ENCODE measurements around the gene SEC61B.

Gene SEC61B

GRCh38 chr9:99213197-99213596 lies 8.9 kb upstream of the SEC61B start:
- Histone ChIP-seq H3K36me3 (peaks cover 47% of the 10 kb centered on the region), H3K9me3 (peaks cover 16% of the 10 kb centered on the region), H3K27ac (no peak overlapping the region), H4K20me1 (peaks cover 42% of the 10 kb centered on the region), H3K4me1 (no peaks in the 10 kb centered on the region), H3K4me2 (no peak overlapping the region), H3K9ac (no peak overlapping the region), H3K4me3 (no peak overlapping the region), H3K27me3 (no peaks in the 10 kb centered on the region)
- no peak for TF ChIP-seq Cebpa-rat (IDR thresholded peaks at IDR 0.05)

DNA sequence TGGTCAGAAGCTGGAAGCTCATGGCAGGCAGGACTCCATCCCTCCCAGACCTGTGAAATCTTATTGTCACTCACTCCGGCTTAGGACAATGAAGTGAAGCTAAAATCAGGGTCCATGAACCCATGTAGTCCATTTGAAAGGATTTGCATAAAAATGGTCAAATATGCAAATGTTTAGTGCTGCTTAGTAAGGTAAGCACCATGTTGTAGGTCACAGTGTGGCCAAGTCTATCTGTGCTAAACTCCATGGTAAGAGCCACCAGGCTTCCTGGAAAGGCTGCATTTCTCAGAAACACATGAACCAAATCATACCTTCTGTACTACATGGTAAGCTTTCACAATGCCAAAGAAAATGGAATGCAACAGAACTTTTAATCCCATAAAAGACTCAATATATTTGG lies 6.0 kb upstream of the SEC61B start:
- H3K4me1 ChIP-seq = peaks cover 18% of the 10 kb centered on the region
- H3K4me3 ChIP-seq = no peak overlapping the region
- H3K27me3 ChIP-seq = no peaks in the 10 kb centered on the region
- H3K4me2 ChIP-seq = no peak overlapping the region
- H3K9ac ChIP-seq = no peak overlapping the region
- peaks cover 9% of the 10 kb centered on the region for H3K9me3 ChIP-seq
- no peak for TF ChIP-seq Cebpa-rat (IDR thresholded peaks at IDR 0.05)
- H3K27ac ChIP-seq = no peak overlapping the region
- peaks cover 54% of the 10 kb centered on the region for H3K36me3 ChIP-seq
- H4K20me1 ChIP-seq = peaks cover 71% of the 10 kb centered on the region

GRCh38 chr9:99220011-99220410 lies 2.1 kb upstream of the SEC61B start:
- no peaks in the 10 kb centered on the region for H3K27me3 ChIP-seq
- H4K20me1 ChIP-seq = peaks cover 95% of the 10 kb centered on the region
- no peak for TF ChIP-seq Cebpa-rat (IDR thresholded peaks at IDR 0.05)
- H3K4me2 ChIP-seq = peak overlapping the region; percentile 95
- no peak overlapping the region for H3K4me3 ChIP-seq
- H3K9ac ChIP-seq = 0 out of 2 replicates have a peak overlapping the region, but pooled peaks have one; percentile 89
- no peak overlapping the region for H3K27ac ChIP-seq
- peaks cover 50% of the 10 kb centered on the region for H3K36me3 ChIP-seq
- H3K4me1 ChIP-seq = peaks cover 36% of the 10 kb centered on the region
- no peaks in the 10 kb centered on the region for H3K9me3 ChIP-seq

DNA sequence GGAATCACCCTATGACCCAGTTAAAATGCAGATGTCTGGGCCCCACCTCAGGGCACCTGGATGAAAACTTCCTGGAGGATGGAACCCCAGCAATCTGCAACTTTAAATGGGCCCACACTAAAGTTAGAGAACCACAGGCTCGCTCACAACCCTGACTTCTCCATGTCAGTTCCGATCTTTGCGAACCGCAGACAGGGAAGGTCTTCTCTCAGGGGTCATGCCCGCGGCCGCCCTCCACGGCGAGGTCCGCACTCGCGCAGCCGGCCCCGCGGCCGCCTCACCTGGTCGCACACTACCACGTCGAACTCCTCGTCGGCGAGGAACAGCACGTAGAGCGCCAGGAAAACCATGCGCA lies 839 bp upstream of the SEC61B start:
- Histone ChIP-seq H4K20me1 (peaks cover 95% of the 10 kb centered on the region), H3K9ac (peak overlapping the region; percentile 89), H3K36me3 (peaks cover 50% of the 10 kb centered on the region), H3K4me2 (peak overlapping the region; percentile 95), H3K4me3 (peak overlapping the region; percentile 89), H3K27me3 (no peaks in the 10 kb centered on the region), H3K9me3 (no peaks in the 10 kb centered on the region), H3K27ac (peak overlapping the region; percentile 97), H3K4me1 (peaks cover 36% of the 10 kb centered on the region)
- no peak for TF ChIP-seq Cebpa-rat (IDR thresholded peaks at IDR 0.05)

DNA sequence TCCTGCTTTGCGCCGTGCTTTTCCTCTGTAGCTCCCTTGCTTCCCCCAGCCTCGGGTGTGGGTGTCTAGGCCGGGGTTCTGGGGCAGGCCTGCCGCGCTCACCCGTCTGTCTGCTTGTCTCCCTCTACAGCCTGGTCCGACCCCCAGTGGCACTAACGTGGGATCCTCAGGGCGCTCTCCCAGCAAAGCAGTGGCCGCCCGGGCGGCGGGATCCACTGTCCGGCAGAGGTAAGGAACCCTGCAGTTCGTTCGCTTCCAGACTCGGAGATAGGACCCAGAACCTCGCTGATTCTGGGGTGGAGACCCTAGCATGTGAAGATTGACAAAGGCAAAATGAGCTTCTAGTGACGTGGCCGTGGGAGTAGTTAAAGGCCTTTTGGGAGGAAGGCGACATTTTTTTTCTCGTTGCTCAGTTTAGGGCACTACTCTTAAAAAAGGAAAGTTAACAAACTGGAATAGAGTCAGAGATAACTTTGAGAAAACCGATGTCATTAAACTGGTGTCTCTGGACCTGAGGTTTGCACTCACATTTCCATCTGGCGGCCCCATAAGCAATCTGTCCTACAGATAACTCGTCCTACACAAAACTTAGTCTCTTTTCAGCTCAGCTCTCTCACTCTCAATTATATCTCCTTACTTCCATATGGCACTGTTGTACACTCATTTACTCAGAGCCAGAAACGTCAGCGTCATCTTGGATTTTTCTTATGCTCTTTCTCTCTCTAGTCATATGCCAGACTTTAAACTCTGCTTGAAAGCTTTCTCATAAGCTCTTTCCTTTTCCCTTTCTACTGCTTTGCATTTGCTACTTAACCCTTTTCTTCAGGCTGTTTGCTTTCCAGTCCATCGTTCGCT lies 561 bp downstream of the SEC61B start:
- H3K36me3 ChIP-seq = peaks cover 52% of the 10 kb centered on the region
- peak overlapping the region; percentile 89 for H3K4me3 ChIP-seq
- peak overlapping the region; percentile 89 for H3K9ac ChIP-seq
- peak overlapping the region; percentile 95 for H3K4me2 ChIP-seq
- H3K4me1 ChIP-seq = peaks cover 36% of the 10 kb centered on the region
- no peaks in the 10 kb centered on the region for H3K27me3 ChIP-seq
- H3K9me3 ChIP-seq = no peaks in the 10 kb centered on the region
- peak overlapping the region; percentile 97 for H3K27ac ChIP-seq
- peaks cover 94% of the 10 kb centered on the region for H4K20me1 ChIP-seq
- no peak for TF ChIP-seq Cebpa-rat (IDR thresholded peaks at IDR 0.05)

GRCh38 chr9:99224445-99224844 lies 2.4 kb downstream of the SEC61B start:
- Histone ChIP-seq H4K20me1 (peaks cover 86% of the 10 kb centered on the region), H3K9me3 (no peaks in the 10 kb centered on the region), H3K4me2 (no peak overlapping the region), H3K9ac (no peak overlapping the region), H3K4me3 (no peak overlapping the region), H3K4me1 (peaks cover 34% of the 10 kb centered on the region), H3K27ac (no peak overlapping the region), H3K27me3 (no peaks in the 10 kb centered on the region), H3K36me3 (peaks cover 56% of the 10 kb centered on the region)
- TF ChIP-seq Cebpa-rat (IDR thresholded peaks at IDR 0.05) = no peak

- Histone ChIP-seq H3K9me3 (no peaks in the 10 kb centered on the region), H3K4me1 (peaks cover 18% of the 10 kb centered on the region)
These were observed 4.0 kb downstream of the SEC61B start for GRCh38 chr9:99226054-99226453.

GRCh38 chr9:99230206-99230605 lies 8.1 kb downstream of the SEC61B start:
- no peaks in the 10 kb centered on the region for H3K27me3 ChIP-seq
- H3K4me1 ChIP-seq = no peaks in the 10 kb centered on the region
- peaks cover 33% of the 10 kb centered on the region for H4K20me1 ChIP-seq
- H3K4me3 ChIP-seq = no peak overlapping the region
- no peak overlapping the region for H3K9ac ChIP-seq
- H3K27ac ChIP-seq = no peak overlapping the region
- H3K4me2 ChIP-seq = no peak overlapping the region
- H3K36me3 ChIP-seq = peaks cover 72% of the 10 kb centered on the region
- no peak for TF ChIP-seq Cebpa-rat (IDR thresholded peaks at IDR 0.05)
- H3K9me3 ChIP-seq = no peaks in the 10 kb centered on the region

More at GRCh38 chr9:99226054-99226453, 4.0 kb downstream of the SEC61B start:
- H3K4me2 ChIP-seq = no peak overlapping the region
- H3K27ac ChIP-seq = no peak overlapping the region
- peaks cover 72% of the 10 kb centered on the region for H3K36me3 ChIP-seq
- no peak overlapping the region for H3K9ac ChIP-seq
- TF ChIP-seq Cebpa-rat (IDR thresholded peaks at IDR 0.05) = no peak
- no peaks in the 10 kb centered on the region for H3K27me3 ChIP-seq
- peaks cover 70% of the 10 kb centered on the region for H4K20me1 ChIP-seq
- H3K4me3 ChIP-seq = no peak overlapping the region

DNA sequence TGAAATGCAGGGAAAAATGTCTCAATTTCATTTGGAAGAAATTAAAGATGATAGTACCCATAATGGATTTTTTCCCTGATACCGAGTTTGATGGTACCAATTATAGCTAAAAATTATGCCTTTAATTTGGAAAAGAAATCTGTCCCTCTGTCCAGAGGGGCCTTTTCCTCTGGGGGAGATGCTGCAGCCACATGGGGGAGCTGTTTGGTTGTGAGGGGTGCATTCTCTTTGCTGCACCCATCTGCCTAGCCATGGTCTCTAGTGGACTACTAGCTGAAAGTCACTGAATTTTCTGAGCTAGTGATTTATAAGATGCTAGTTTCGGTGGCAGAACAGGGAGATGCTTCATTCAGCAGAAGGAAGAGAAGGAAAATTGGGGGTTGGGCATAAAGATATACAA lies 9.6 kb downstream of the SEC61B start:
- no peaks in the 10 kb centered on the region for H3K27me3 ChIP-seq
- H3K9ac ChIP-seq = no peak overlapping the region
- H3K4me2 ChIP-seq = no peak overlapping the region
- H3K9me3 ChIP-seq = no peaks in the 10 kb centered on the region
- no peak for TF ChIP-seq Cebpa-rat (IDR thresholded peaks at IDR 0.05)
- H3K4me1 ChIP-seq = no peaks in the 10 kb centered on the region
- H4K20me1 ChIP-seq = peaks cover 18% of the 10 kb centered on the region
- peaks cover 57% of the 10 kb centered on the region for H3K36me3 ChIP-seq
- no peak overlapping the region for H3K4me3 ChIP-seq
- H3K27ac ChIP-seq = no peak overlapping the region

GRCh38 chr9:99234618-99235017 lies 12.5 kb downstream of the SEC61B start:
- no peaks in the 10 kb centered on the region for H3K4me1 ChIP-seq
- no peak overlapping the region for H3K27ac ChIP-seq

More at GRCh38 chr9:99234618-99235017, 12.5 kb downstream of the SEC61B start:
- H3K4me3 ChIP-seq = no peak overlapping the region
- H3K9ac ChIP-seq = no peak overlapping the region
- H3K4me2 ChIP-seq = no peak overlapping the region
- H3K9me3 ChIP-seq = no peaks in the 10 kb centered on the region
- no peak for TF ChIP-seq Cebpa-rat (IDR thresholded peaks at IDR 0.05)
- no peaks in the 10 kb centered on the region for H3K27me3 ChIP-seq
- H3K36me3 ChIP-seq = peaks cover 34% of the 10 kb centered on the region
- H4K20me1 ChIP-seq = no peaks in the 10 kb centered on the region

Measured in BLaER1 (cell line).